Naive thymus-derived CD8-positive, alpha-beta T cell (primary cell): ENCODE data around the gene SLIT2. TPM values are rescaled to one million over a fixed set of nuclear protein-coding genes. Genes with fewer than 3 reads are reported as not detected.

Experiments used
- ATAC-seq, 2 donors: fragments of 150-1000 bp; cut with Tn5 transposase in 1 of 2; sonication (Bioruptor Pico), chemical (Tn5 transposase) in 1 of 2; 1 replicate in 1 of 2; 2 replicates in 1 of 2; pipeline ENCODE4 v1.10.0; 2021; ENCODE audit warnings: mild to moderate bottlenecking in 2 of 2, moderate library complexity in 2 of 2
- POLR2A ChIA-PET: fragments of 350-600 bp; sonication (Branson Sonifier 250); formaldehyde crosslinking; loops from one replicate; lab custom pipeline; 2021; ENCODE audit warnings: antibody characterized with exemption; lab: Charles Lee
- DNase-seq, 10 donors: peaks; one replicate each; pipeline versions ENCODE4 v3.0.0 to v3.0.0-alpha.2; 2020 to 2022
- H3K27ac Mint-ChIP-seq, 10 donors: one replicate each; pipeline ENCODE4 v1.8.0; 2020 to 2022; ENCODE audit warnings: mild to moderate bottlenecking in 10 of 10, mixed read lengths in 10 of 10, moderate library complexity in 4 of 10, inconsistent platforms in 1 of 10
- H3K27me3 Mint-ChIP-seq, 5 donors: one replicate each; pipeline ENCODE4 v1.8.0; 2021 to 2022; ENCODE audit warnings: mixed read lengths in 5 of 5
- H3K36me3 Mint-ChIP-seq, 3 donors: one replicate each; pipeline ENCODE4 v1.8.0; 2020 to 2022; ENCODE audit warnings: mixed read lengths in 3 of 3, mild to moderate bottlenecking in 2 of 3, inconsistent platforms in 1 of 3
- H3K4me1 Mint-ChIP-seq, 4 donors: one replicate each; pipeline ENCODE4 v1.8.0; 2021 to 2022; ENCODE audit warnings: mixed read lengths in 4 of 4
- H3K4me3 Mint-ChIP-seq, 10 donors: one replicate each; pipeline ENCODE4 v1.8.0; 2020 to 2022; ENCODE audit warnings: mild to moderate bottlenecking in 10 of 10, mixed read lengths in 10 of 10, moderate library complexity in 6 of 10, inconsistent platforms in 1 of 10
- H3K9me3 Mint-ChIP-seq, 9 donors: one replicate each; pipeline ENCODE4 v1.8.0; 2020 to 2022; ENCODE audit warnings: mixed read lengths in 9 of 9, mild to moderate bottlenecking in 3 of 9, inconsistent platforms in 1 of 9, moderate library complexity in 1 of 9
- polyA plus RNA-seq, 3 donors: library from polyadenylated mRNA; unstranded; fragments of 300-500 nt; fragmentation: Illumina TruSeq; gene quantifications; one replicate each; pipeline ENCODE4 v1.2.3, GENCODE V29; 2021
- total RNA-seq, 8 experiments: library from RNA in 2 of 8; stranded (reverse) in 2 of 8; gene quantifications; one replicate each; pipeline ENCODE4 v1.2.3 and lab custom pipeline; 2021 to 2026

SLIT2 gene
- total and polyA plus RNA-seq, 5 experiments from 2014 or later, result not detected

DNA sequence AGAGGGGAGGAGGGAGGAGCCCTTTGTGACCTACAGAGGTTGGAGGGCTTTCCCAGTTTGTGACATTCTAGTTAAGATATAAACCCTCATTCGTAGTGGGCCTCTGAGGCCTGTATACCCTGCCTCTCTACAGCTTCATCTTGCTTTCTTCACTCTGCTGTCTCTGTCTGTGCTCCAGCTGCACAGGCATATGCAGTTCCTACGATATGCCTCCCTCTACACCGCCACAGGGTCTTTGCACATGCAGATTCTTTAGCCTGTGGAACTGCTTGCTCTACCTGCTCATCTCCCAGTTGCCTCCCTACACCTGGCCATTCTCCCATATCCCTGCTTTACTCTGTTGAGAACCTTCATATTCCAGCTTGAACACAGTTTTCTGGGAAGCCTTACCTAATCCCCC, 38.1 kb downstream of the SLIT2 start:
- H3K9me3 Mint-ChIP-seq, result peaks cover 0 to 8% (median 0%) of the 10 kb centered on the region in 9 donors
- POLR2A ChIA-PET, result no interaction called here
- no peaks in the 10 kb centered on the region for H3K36me3 Mint-ChIP-seq
- DNase-seq (no peak), ATAC-seq (no peak)
- no peak overlapping the region for H3K27ac Mint-ChIP-seq
- H3K4me1 Mint-ChIP-seq, result no peaks in the 10 kb centered on the region
- peaks cover 0 to 1% (median 0%) of the 10 kb centered on the region in 5 donors for H3K27me3 Mint-ChIP-seq
- no peak overlapping the region for H3K4me3 Mint-ChIP-seq

DNA sequence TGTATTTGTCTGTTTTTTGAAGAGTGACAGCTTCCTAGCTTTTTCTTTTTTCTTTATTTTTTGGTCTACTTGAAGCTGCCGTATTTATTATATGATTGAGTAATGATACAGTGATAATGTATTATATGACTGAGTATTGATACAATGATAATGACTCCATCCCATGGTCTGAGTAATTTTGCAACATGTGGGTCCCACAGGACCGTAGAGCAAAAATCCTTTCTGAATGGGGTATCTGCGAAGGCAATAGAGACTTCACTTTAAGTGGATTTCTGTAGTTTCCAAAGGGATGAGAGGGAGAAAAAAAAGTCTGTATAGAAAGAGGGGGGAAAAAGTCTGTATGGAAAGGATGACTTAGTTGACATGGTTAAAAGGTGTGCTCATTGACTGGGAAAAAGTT, 41.0 kb downstream of the SLIT2 start:
- DNase-seq (no peak), ATAC-seq (no peak)
- Mint-ChIP-seq H3K9me3 (peaks cover 0 to 8% (median 0%) of the 10 kb centered on the region in 9 donors), H3K36me3 (no peaks in the 10 kb centered on the region), H3K27ac (no peak overlapping the region), H3K27me3 (peaks cover 0 to 1% (median 0%) of the 10 kb centered on the region in 5 donors), H3K4me3 (no peak overlapping the region), H3K4me1 (no peaks in the 10 kb centered on the region)
- POLR2A ChIA-PET, result no interaction called here

DNA sequence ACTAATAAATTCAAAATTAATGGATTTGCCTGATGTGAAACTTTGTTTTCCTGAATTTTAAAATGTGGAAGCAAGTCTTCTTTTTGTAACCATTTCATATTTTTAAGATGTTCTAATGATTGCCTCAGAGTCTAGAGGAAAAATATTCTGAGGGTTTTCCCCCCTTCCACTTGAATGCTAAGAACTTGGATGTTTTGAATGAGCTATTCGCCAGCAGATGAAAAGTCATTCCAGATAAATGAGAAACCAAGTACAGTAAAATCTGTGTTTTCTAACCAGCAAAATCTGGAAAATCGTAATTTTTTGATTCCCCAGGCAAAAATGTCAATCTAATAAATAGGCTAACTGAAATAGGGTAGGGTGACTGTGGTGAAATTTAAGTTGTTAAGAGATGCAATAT, 45.6 kb downstream of the SLIT2 start:
- Mint-ChIP-seq H3K36me3 (no peaks in the 10 kb centered on the region), H3K4me1 (no peaks in the 10 kb centered on the region), H3K9me3 (peaks cover 0 to 6% (median 0%) of the 10 kb centered on the region in 9 donors), H3K4me3 (no peak overlapping the region), H3K27me3 (peaks cover 0 to 1% (median 0%) of the 10 kb centered on the region in 5 donors), H3K27ac (no peak overlapping the region)
- POLR2A ChIA-PET, result no interaction called here
- DNase-seq (no peak), ATAC-seq (no peak)

DNA sequence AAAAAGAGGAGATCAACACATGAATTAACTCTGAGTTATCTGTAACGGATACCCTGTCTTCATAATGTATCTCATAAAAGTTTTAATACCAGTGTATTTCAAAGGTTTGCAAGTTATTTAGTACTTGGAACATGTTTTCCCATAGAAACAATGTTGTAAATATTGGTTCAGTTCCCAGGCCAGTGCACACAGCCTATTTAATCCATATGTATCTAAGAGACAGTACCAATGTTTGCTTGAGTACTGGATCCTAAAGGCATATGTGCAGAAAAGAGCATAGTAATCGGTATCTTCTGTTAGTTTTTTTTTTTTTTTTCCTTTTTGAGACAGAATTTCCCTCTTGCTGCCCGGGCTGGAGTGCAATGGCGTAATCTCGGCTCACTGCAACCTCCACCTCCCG, 46.1 kb downstream of the SLIT2 start:
- Mint-ChIP-seq H3K36me3 (no peaks in the 10 kb centered on the region), H3K27me3 (no peaks in the 10 kb centered on the region), H3K4me1 (no peaks in the 10 kb centered on the region), H3K27ac (no peak overlapping the region), H3K9me3 (peaks cover 0 to 6% (median 0%) of the 10 kb centered on the region in 9 donors), H3K4me3 (no peak overlapping the region)
- DNase-seq (no peak), ATAC-seq (no peak)
- POLR2A ChIA-PET, result no interaction called here

DNA sequence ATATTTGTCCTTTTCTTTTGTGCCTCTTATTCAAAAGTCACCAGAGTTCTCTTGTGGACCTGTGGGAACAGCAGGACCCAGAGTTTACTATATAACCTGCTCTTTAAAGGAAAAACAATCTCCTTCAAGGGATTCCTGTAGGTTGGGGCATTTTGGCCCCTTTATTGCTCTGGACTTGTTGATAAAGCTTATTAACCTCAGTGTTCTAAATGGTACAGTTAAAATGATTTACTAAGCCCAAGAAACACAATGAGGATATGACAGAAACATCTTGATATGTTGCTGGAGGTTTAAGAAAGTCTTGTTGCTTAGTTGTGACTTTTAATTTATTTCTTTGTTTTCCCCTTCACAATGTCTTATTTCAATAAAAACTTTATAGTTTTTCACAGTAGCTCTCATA, 46.8 kb downstream of the SLIT2 start:
- Mint-ChIP-seq H3K27ac (no peak overlapping the region), H3K27me3 (no peaks in the 10 kb centered on the region), H3K36me3 (no peaks in the 10 kb centered on the region), H3K9me3 (peaks cover 0 to 2% (median 0%) of the 10 kb centered on the region in 9 donors), H3K4me1 (no peaks in the 10 kb centered on the region), H3K4me3 (no peak overlapping the region)
- ATAC-seq (no peak), DNase-seq (no peak)
- POLR2A ChIA-PET, result no interaction called here

DNA sequence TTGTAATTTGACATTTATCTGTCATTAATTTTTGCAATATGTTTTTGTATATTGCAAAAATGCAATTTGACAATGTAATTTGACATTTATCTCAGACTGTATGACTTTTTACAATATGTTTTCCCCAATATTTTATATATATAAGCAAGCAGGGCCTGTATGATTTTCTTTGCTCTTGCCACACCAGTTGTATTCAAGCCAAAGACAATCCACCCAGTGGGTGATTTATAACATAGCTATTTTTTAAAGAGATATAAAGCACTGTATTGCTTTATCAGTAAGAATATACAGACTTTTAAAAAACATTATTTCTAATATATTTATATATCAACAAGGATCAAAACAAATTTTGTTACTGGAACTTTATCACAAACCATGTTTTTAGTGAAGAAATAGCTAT, 47.3 kb downstream of the SLIT2 start:
- no peak for ATAC-seq
- H3K9me3 Mint-ChIP-seq, result peaks cover 0 to 3% (median 0%) of the 10 kb centered on the region in 9 donors
- POLR2A ChIA-PET, result no interaction called here

DNA sequence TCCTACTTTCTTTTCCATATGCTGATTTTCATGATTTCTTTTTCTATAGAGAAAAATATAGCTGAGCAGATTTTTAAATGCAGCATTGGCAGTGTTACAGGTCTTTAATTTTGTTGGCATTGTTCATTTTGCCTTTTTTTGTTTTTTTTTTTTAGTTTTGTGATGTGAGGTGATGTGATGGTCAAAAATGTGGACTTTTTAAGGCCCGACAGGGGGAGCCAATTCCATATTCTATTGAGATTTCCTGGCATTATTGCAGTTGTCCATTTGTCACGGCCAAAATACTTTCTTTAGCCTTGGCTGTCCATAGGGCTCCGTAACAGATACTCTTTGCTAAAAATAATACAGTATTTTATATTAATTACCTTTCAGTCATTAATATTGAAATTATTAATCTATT, 47.8 kb downstream of the SLIT2 start:
- no peak for ATAC-seq
- Mint-ChIP-seq H3K27me3 (no peaks in the 10 kb centered on the region), H3K36me3 (no peaks in the 10 kb centered on the region), H3K4me3 (no peak overlapping the region), H3K4me1 (no peaks in the 10 kb centered on the region), H3K27ac (no peak overlapping the region), H3K9me3 (peaks cover 0 to 3% (median 0%) of the 10 kb centered on the region in 9 donors)
- DNase-seq, result no peak
- POLR2A ChIA-PET, result no interaction called here

More for the DNA sequence above, 47.3 kb downstream of the SLIT2 start:
- no peaks in the 10 kb centered on the region for H3K27me3 Mint-ChIP-seq
- no peak overlapping the region for H3K27ac Mint-ChIP-seq
- H3K36me3 Mint-ChIP-seq, result no peaks in the 10 kb centered on the region
- no peaks in the 10 kb centered on the region for H3K4me1 Mint-ChIP-seq
- no peak for DNase-seq
- no peak overlapping the region for H3K4me3 Mint-ChIP-seq

DNA sequence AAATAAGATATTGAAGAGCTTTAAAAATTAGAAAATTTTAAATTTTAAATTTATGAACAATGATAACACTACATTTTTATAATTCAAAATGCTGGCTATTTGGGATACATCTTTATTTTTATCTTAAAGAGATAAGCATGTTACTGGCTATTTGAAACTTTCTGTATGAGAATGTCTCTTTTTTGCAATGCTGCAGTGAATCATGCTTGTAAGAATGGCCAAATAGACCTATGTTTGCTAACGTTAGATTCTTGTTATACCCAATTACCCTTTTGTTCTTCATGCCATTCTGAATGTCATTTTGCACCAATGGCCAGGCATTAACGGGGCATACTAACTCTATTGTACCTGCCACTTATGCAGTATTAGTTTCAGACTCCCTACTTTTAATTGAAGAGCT, 49.5 kb downstream of the SLIT2 start:
- DNase-seq (no peak), ATAC-seq (no peak)
- Mint-ChIP-seq H3K4me3 (no peak overlapping the region), H3K4me1 (no peaks in the 10 kb centered on the region), H3K27ac (no peak overlapping the region), H3K27me3 (no peaks in the 10 kb centered on the region), H3K36me3 (no peaks in the 10 kb centered on the region), H3K9me3 (peaks cover 0 to 3% (median 0%) of the 10 kb centered on the region in 9 donors)
- POLR2A ChIA-PET, result no interaction called here
